ENCODE measurements around the gene ACTR5. TPM values are rescaled to one million over a fixed set of nuclear protein-coding genes. Genes with fewer than 3 reads are reported as not detected.

ACTR5 gene
- total RNA-seq, 4 donors from 2014 or later = 5.8 to 9.8 (median 8.6) TPM

GRCh38 chr20:38737887-38738286 lies 10.4 kb upstream of the ACTR5 start:
- intact Hi-C loops (cut with DNase I) = no loop called here
- no peak overlapping the region for H3K4me3 ChIP-seq
- H3K9me3 ChIP-seq = no peaks in the 10 kb centered on the region
- H3K27me3 ChIP-seq = peaks cover 0 to 83% (median 6%) of the 10 kb centered on the region in 4 donors
- H3K36me3 ChIP-seq = no peaks in the 10 kb centered on the region
- H3K4me1 ChIP-seq = no peaks in the 10 kb centered on the region
- H3K27ac ChIP-seq (replicated peaks in 1 of 4) = no peak overlapping the region
- TF ChIP-seq POLR2A (IDR thresholded peaks at IDR 0.05; ENCODE audit: low read depth) (no peak), POLR2AphosphoS5 (IDR thresholded peaks at IDR 0.05) (no peak), EP300 (IDR thresholded peaks at IDR 0.05) (no peak), CTCF (IDR thresholded peaks at IDR 0.05) (no peak)
- no peak for DNase-seq (ENCODE audit: extremely low spot score)
- 70% methylated on average over 1 of the region's 1 CpG for WGBS

GRCh38 chr20:38745757-38746156 lies 2.5 kb upstream of the ACTR5 start:
- no peak for TF ChIP-seq POLR2A (IDR thresholded peaks at IDR 0.05; ENCODE audit: low read depth)
- no peak for TF ChIP-seq EP300 (IDR thresholded peaks at IDR 0.05)
- no peak for TF ChIP-seq CTCF (IDR thresholded peaks at IDR 0.05)
- no peak for TF ChIP-seq POLR2AphosphoS5 (IDR thresholded peaks at IDR 0.05)
- peaks cover 11 to 26% (median 17%) of the 10 kb centered on the region in 4 donors for H3K4me1 ChIP-seq
- H3K27ac ChIP-seq (replicated peaks in 1 of 4) = no peak overlapping the region
- no peaks in the 10 kb centered on the region for H3K36me3 ChIP-seq
- no peaks in the 10 kb centered on the region for H3K9me3 ChIP-seq
- H3K27me3 ChIP-seq = peaks cover 0 to 30% (median 4%) of the 10 kb centered on the region in 4 donors
- WGBS = 100% methylated on average over 2 of the region's 2 CpGs
- H3K4me3 ChIP-seq = no peak overlapping the region
- no peak for DNase-seq (ENCODE audit: extremely low spot score)
- intact Hi-C loops (cut with DNase I) = no loop called here

DNA sequence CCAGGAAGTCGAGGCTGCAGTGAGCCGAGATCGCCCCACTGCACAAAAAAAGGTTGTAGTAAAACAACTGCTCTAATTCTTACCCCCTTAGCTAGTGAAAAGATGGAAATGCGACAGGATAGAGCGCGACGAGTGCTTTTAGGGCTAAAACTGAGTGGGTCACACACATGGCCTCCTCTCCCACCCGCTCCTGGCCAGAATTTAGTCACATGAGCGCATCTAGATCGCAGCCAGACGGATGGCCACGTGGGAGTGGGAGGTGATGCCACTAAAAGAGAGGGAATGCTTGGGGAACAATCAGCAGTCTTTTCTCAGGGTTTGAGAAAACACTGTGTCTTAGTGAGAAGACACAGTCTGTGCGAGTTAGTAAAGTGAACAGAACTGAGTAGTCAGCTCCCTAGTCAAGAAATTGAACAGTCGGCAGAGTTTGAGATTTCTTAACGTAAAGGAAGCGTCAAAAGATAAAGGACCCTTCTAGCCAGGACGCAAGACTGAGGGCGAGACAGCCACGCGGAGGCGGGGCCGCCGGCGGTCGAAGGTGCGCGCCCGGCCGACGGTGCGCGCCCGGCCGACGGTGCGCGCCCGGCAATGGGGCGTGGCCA lies 664 bp upstream of the ACTR5 start:
- H3K27me3 ChIP-seq = peaks cover 0 to 12% (median under 1%) of the 10 kb centered on the region in 4 donors
- peaks cover 11 to 26% (median 17%) of the 10 kb centered on the region in 4 donors for H3K4me1 ChIP-seq
- 12% methylated on average over 39 of the region's 39 CpGs for WGBS
- TF ChIP-seq POLR2A (IDR thresholded peaks at IDR 0.05; ENCODE audit: low read depth) = no peak
- TF ChIP-seq EP300 (IDR thresholded peaks at IDR 0.05) = no peak
- TF ChIP-seq CTCF (IDR thresholded peaks at IDR 0.05) = no peak
- peak overlapping the region; percentile 80 to 90 (median 85) for H3K27ac ChIP-seq (replicated peaks in 1 of 4)
- no peak for DNase-seq (ENCODE audit: extremely low spot score)
- no peaks in the 10 kb centered on the region for H3K9me3 ChIP-seq
- intact Hi-C loops (cut with DNase I) = no loop called here
- peak overlapping the region; percentile 68 to 91 (median 79) for H3K4me3 ChIP-seq
- peaks cover 3 to 11% (median 8%) of the 10 kb centered on the region in 4 donors for H3K36me3 ChIP-seq

GRCh38 chr20:38748861-38749149 lies 545 bp downstream of the ACTR5 start:
- H3K9me3 ChIP-seq = no peaks in the 10 kb centered on the region
- peaks cover 11 to 26% (median 17%) of the 10 kb centered on the region in 4 donors for H3K4me1 ChIP-seq
- peaks cover 0 to under 1% (median 0%) of the 10 kb centered on the region in 4 donors for H3K27me3 ChIP-seq
- WGBS = 2% methylated on average over 10 of the region's 10 CpGs
- intact Hi-C loops (cut with DNase I) = no loop called here
- no peak for DNase-seq (ENCODE audit: extremely low spot score)
- H3K4me3 ChIP-seq = peak overlapping the region; percentile 68 to 91 (median 79)
- H3K36me3 ChIP-seq = peaks cover 3 to 21% (median 10%) of the 10 kb centered on the region in 4 donors
- TF ChIP-seq POLR2A (IDR thresholded peaks at IDR 0.05; ENCODE audit: low read depth) (no peak), POLR2AphosphoS5 (IDR thresholded peaks at IDR 0.05) (no peak), EP300 (IDR thresholded peaks at IDR 0.05) (no peak), CTCF (IDR thresholded peaks at IDR 0.05) (no peak)
- H3K27ac ChIP-seq (replicated peaks in 1 of 4) = peak overlapping the region; percentile 80 to 90 (median 85)

Measured in esophagus muscularis mucosa (tissue), 4 donors.